GM12875 (cell line): ENCODE data around the gene C21orf58.

Experiments
- H3K4me3 ChIP-seq: one replicate; pipeline ENCODE4 v1.5.1; 2011; ENCODE audit warnings: low read depth, low read length, control low read depth
- CTCF ChIP-seq: IDR thresholded peaks from 2 replicates; pipeline ENCODE4 v1.5.1; 2011; ENCODE audit warnings: low read depth, mild to moderate bottlenecking, control low read depth, inconsistent platforms, low read length, moderate library complexity, borderline replicate concordance; ENCODE audit not compliant: insufficient read depth

C21orf58 gene

GRCh38 chr21:46304955-46305354 is 18.7 kb downstream of the C21orf58 start:
- TF ChIP-seq CTCF: no peak

GRCh38 chr21:46304437-46304836 is 19.2 kb downstream of the C21orf58 start:
- H3K4me3 ChIP-seq: no peak overlapping the region
- no peak for TF ChIP-seq CTCF

More at GRCh38 chr21:46304955-46305354, 18.7 kb downstream of the C21orf58 start:
- H3K4me3 ChIP-seq: no peak overlapping the region

GRCh38 chr21:46301759-46302158 is 21.9 kb downstream of the C21orf58 start:
- TF ChIP-seq CTCF: no peak
- H3K4me3 ChIP-seq: no peak overlapping the region

GRCh38 chr21:46299167-46299566 is 24.5 kb downstream of the C21orf58 start:
- no peak overlapping the region for H3K4me3 ChIP-seq
- no peak for TF ChIP-seq CTCF

- no peak overlapping the region for H3K4me3 ChIP-seq
- TF ChIP-seq CTCF: no peak
Measured at GRCh38 chr21:46297338-46298271, 26.1 kb downstream of the C21orf58 start.

GRCh38 chr21:46295996-46296752 is 27.5 kb downstream of the C21orf58 start:
- TF ChIP-seq CTCF: no peak
- H3K4me3 ChIP-seq: no peak overlapping the region
